HS-5 (cell line): ENCODE data around the gene MRTFA.
"Not testable (repeated sequence)": the region's sequence is repeated elsewhere in the genome, so short reads cannot be mapped to it uniquely, and the experiment has no call there.

ENCODE experiments used
- DNase-seq: peaks from one replicate; pipeline ENCODE4 v3.0.0-alpha.2; 2012; ENCODE audit warnings: low read depth

The MRTFA gene

GRCh38 chr22:40595497-40596234, 40.9 kb downstream of the MRTFA start:
- no peak for DNase-seq

- DNase-seq = peak; percentile 31
Measured at GRCh38 chr22:40594924-40595323, 41.6 kb downstream of the MRTFA start.

- no peak for DNase-seq
Measured at GRCh38 chr22:40594346-40594745, 42.2 kb downstream of the MRTFA start.

DNA sequence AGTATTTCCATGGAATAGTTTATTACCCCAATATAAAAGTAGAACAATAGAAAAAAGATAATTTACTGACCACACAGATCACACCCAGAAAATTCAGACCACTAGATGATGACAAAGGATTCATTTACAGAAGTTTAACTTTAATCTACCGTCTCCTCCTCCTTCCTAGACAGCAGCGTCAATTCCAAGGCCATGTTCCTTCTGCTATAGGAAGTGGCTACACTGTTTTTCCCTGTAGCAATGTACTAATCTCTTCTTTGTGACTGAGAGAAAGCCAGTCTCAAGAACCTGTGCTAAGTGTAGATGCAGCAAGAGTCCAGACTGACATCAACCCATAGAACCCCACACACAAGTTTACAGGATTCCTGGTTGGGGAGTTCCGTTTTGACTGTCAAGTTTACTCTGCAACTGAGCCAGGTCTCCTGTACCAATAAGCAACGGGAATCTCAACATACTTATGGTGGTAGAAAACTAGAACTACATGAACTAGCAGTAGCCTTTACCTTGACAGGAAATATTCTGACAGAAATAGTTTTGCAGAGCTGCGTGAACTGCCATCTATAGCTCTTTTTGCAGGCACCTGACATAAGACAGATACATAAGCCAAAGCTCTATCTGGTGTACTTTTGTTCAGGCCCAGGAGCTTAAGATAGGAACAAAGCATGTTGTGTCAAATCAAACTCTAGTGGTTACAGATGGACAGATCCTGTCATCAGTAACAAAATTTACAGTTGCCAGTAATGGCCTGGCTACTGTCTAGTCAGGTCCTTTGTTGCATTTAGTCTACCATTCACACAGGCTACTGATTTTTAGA, 42.9 kb downstream of the MRTFA start:
- DNase-seq = no peak

GRCh38 chr22:40592352-40593113, 44.0 kb downstream of the MRTFA start:
- no peak for DNase-seq

DNA sequence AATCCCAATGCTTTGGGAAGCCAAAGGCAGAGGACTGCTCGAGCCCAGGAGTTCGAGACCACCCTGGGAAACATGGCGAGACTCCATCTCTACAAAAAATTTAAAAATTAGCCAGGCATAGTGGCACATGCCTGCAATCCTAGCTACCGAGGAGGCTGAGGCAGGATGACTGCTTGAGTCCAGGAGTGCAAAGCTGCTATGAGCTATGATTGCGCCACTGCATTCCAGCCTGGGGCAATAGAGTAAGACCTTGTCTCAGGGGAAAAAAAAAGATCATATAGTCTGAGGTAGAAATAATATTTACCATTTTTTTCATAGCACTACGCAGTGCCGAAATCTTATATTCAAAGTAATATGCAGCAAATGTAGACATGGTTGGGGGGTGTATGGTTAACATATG, 47.8 kb downstream of the MRTFA start:
- DNase-seq = no peak

DNA sequence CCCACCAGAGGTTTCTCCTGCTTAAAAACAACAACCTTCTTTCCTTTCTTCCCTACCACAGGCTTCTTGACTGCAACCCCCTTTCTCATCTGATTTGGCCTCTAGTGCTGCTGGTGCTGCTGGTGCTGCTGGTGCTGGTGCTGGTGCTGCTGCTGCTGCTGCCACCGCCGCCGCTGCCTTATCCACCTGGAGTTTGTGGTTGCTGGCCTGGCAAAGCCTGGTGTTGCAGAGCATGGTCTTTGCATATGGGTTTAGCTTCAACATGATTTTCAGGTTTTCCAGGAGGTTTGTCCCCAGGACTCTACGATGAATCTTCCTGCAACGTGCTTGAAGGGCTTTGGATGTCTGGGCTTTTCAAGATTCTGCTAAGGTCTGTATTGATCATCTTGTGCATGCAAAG, 49.7 kb downstream of the MRTFA start:
- DNase-seq = no peak

DNA sequence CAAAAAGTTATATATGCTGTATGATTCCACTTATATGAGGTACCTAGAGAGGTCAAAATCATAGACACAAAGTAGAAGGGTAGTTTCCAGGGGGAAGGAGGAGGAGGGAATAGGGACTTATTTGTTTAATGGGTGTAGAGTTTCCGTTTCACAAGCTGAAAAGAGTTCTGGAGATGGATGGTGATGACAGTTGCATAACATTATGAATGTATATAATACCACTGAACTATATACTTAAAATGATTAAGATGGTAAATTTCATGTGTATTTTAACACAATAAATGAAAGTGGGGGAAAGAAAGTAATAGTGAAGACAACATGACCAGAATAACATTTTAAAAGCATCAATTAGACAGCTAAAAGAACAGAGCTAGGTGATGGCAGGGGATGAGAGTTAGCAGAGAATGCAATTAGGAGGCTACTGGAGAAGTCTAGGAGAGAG, 51.2 kb downstream of the MRTFA start:
- no peak for DNase-seq

- not testable (repeated sequence) for DNase-seq
Measured at GRCh38 chr22:40584766-40585165, 51.8 kb downstream of the MRTFA start.

GRCh38 chr22:40583053-40583741, 53.3 kb downstream of the MRTFA start:
- no peak for DNase-seq

DNA sequence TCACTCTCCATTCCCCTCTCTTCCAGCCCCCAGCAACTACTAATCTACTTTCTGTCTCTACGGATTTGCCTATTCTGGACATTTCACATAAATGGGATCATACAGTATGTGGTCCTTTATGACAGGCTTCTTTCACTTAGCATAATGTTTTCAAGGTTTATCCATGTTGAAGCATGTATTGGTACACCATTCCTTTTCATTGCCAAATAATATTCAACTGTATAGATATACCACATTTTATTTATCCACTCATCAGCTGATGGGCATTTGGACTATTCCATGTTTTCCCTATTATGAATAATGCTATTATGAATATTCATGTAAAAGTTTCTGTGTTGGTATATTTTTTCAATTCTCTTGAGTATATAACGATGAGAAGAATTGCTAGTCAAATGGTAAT, 54.5 kb downstream of the MRTFA start:
- no peak for DNase-seq

- DNase-seq = no peak
Measured at GRCh38 chr22:40580631-40581030, 55.9 kb downstream of the MRTFA start.

- DNase-seq = no peak
Measured at GRCh38 chr22:40578171-40578570, 58.3 kb downstream of the MRTFA start.

GRCh38 chr22:40572976-40573375, 63.5 kb downstream of the MRTFA start:
- no peak for DNase-seq

DNA sequence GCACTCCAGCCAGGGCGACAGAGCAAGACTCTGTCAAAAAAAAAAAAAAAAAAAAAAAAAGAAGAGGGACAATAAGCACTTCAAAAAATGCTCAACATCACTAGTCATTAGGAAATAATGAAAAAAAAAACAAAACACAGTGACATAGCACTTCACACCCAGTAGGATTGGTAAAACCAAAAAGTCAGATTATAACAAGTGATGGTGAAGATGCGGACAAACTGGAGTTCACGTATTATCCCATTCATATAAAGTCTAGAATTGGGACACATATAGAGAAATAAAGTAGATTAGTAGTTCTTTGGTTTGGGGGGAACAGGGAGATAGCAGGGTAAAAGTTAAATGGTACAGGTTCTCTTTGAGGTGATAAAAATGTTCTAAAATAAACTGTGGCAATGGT, 64.6 kb downstream of the MRTFA start:
- no peak for DNase-seq

DNA sequence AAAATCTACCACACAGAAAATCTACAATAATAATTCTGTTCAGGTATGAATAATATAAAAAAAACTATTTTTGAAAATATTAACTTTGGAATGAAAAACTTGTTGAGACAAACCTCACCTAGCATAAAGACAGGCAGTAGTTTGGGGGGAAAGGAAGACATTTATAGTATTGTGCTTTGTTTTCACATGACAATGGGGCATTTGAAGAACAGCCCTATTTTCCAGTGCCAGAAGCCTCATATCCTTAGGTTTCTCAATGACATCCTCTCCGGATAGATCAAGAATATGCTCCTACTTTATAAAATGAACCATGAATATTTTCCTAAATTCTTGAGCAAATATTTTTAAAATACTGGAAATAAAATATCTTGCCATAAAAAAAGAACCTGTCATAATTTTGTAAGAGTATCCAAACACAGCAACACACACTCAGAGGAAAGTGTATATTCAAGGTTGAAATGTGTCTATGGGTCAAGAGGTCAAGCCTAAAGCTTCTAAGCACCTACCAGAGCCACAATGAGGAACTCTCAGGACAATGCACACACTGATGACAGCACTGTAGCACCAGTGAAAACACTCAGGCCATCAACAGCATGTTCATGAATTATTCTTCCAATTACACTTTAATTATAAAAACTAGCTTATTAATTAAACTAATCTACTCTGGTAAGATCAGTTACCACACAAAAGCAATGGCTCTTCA, 68.7 kb downstream of the MRTFA start:
- DNase-seq = no peak

GRCh38 chr22:40567106-40567505, 69.4 kb downstream of the MRTFA start:
- no peak for DNase-seq

- no peak for DNase-seq
Measured at GRCh38 chr22:40560994-40561515, 75.5 kb downstream of the MRTFA start.

GRCh38 chr22:40560551-40560950, 76.0 kb downstream of the MRTFA start:
- no peak for DNase-seq

- DNase-seq = no peak
Measured at GRCh38 chr22:40557972-40558371, 78.5 kb downstream of the MRTFA start.

- DNase-seq = no peak
Measured at GRCh38 chr22:40556641-40557040, 79.9 kb downstream of the MRTFA start.
